ENCODE data around the gene GP1BB. TPM values are rescaled to one million over a fixed set of nuclear protein-coding genes. Genes with fewer than 3 reads are reported as not detected.

The GP1BB gene
- total RNA-seq, 1 experiment from 2014 or later: 3.6 TPM

DNA sequence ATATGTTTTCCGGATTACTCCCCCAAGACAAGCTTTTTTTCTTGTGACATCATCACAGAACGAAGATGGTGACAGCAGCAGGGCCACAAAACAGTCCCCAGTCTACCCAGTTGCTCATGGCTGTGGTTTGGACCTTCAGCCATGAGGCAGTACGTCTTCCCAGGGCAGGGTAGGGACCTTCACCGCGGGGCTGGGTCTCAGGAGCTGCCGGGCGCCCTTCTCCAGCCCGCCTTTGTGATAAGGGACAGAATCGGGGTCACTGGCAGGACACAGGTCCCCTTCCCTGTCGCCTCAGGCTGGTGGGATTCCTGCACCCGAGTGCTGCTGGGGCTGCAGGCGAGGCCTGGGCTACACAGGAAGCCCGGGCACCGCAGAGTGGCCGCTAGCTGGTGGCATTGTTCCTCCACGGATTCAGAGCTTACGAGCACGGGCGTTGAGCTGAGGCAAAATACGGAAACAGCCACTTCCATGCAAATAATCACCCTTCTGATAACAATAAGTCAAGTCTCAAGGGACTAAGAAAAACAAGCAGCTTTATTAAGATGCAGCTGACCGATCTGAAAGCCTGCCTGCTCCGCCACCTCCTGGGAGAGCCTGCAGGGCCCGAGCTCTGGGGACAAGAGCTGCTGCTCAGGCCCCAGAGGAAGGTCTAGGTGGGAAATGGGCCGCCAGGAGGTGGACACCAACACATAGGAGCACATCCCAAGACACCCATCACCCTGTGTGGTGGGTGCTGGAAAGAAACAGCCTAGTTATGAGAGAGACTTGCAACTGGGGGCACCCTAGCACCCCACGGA is 49.5 kb downstream of the GP1BB start:
- intact Hi-C loops (cut with micrococcal nuclease; ENCODE audit: unreplicated experiment): no loop called here
- no peaks in the 10 kb centered on the region for H3K9me3 ChIP-seq (ENCODE audit: control insufficient read depth, insufficient read depth, low read depth, low read length)
- TF ChIP-seq POLR2AphosphoS5 (IDR thresholded peaks at IDR 0.05; ENCODE audit: low read depth, low read length): peak; percentile 53
- no peak for TF ChIP-seq TCF7L2 (IDR thresholded peaks at IDR 0.05; ENCODE audit: low read depth, low read length)
- TF ChIP-seq SIN3A (IDR thresholded peaks at IDR 0.05; ENCODE audit: borderline replicate concordance, insufficient read depth, low read depth, low read length): no peak
- POLR2A ChIA-PET: no interaction called here
- BruUV-seq (replicated peaks): TSS peak; percentile 35
- H3K4me1 ChIP-seq (ENCODE audit: control insufficient read depth, insufficient read depth, low read length): peaks cover 3% of the 10 kb centered on the region; the same call in 1 of the 2 replicates
- no peaks in the 10 kb centered on the region for H3K27me3 ChIP-seq (ENCODE audit: control insufficient read depth, insufficient read depth, low read length)
- no peak overlapping the region for H3K27ac ChIP-seq (ENCODE audit: low read length)
- ATAC-seq: no peak
- no peaks in the 10 kb centered on the region for H3K36me3 ChIP-seq (ENCODE audit: control insufficient read depth, insufficient read depth, low read length)
- DNase-seq (ENCODE audit: low read depth, low spot score): no peak
- no peak overlapping the region for H3K4me3 ChIP-seq (ENCODE audit: low read depth in 2 of 2, low read length in 2 of 2)
- CTCF ChIA-PET: interaction anchor here (1.3 kb wide), 1 partner anchor 42 kb away, joined by 3 read pairs; no protein-coding TSS in a partner anchor
- in situ Hi-C loops (cut with HindIII; ENCODE audit: low pct_unique_long_range_greater_than_20kb, low sequenced_read_pairs): no loop called here

DNA sequence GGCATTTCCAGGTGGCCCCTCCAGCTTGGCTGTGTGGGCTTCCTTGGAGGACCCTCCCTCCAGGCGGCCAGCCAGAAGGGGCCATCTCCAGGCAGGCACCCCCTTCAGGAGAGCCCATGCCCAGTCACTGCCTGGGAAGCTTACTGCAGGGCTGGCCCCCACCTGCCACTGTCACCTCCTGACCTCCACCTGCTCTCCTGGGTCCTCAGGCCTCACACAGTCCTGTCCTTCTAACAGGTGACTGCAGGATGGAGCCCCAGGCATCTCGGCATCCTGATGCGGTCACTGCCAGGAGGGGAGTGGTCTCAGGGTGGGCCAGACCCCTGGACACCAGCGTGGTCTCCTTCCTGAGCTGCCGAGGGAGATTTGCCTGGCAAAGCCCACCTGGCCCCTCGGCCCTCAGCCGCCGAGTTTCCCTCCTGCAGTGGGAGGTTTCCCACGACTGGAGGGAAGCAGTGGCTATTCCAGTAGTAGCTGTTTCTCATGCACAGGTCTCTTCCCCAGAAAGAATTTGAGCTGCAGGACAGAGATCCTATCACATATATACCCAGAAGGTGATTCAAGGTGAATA is 50.2 kb downstream of the GP1BB start:
- CTCF ChIA-PET: interaction anchor here (0.6 to 1.3 kb wide), 2 partner anchors 43 to 711 kb away, joined by 3 to 4 read pairs; no protein-coding TSS in a partner anchor
- in situ Hi-C loops (cut with HindIII; ENCODE audit: low pct_unique_long_range_greater_than_20kb, low sequenced_read_pairs) (no loop called here), intact Hi-C loops (cut with micrococcal nuclease; ENCODE audit: unreplicated experiment) (no loop called here)
- POLR2A ChIA-PET: no interaction called here
- 0 out of 2 replicates have a peak, but pooled peaks cover 3% of the 10 kb centered on the region for H3K4me1 ChIP-seq (ENCODE audit: control insufficient read depth, insufficient read depth, low read length)
- H3K9me3 ChIP-seq (ENCODE audit: control insufficient read depth, insufficient read depth, low read depth, low read length): no peaks in the 10 kb centered on the region
- H3K36me3 ChIP-seq (ENCODE audit: control insufficient read depth, insufficient read depth, low read length): no peaks in the 10 kb centered on the region
- no peaks in the 10 kb centered on the region for H3K27me3 ChIP-seq (ENCODE audit: control insufficient read depth, insufficient read depth, low read length)
- no peak overlapping the region for H3K4me3 ChIP-seq (ENCODE audit: low read depth in 2 of 2, low read length in 2 of 2)
- DNase-seq (ENCODE audit: low read depth, low spot score) (no peak), ATAC-seq (no peak)
- BruUV-seq (replicated peaks): no TSS peak
- TF ChIP-seq, protein P1, sequence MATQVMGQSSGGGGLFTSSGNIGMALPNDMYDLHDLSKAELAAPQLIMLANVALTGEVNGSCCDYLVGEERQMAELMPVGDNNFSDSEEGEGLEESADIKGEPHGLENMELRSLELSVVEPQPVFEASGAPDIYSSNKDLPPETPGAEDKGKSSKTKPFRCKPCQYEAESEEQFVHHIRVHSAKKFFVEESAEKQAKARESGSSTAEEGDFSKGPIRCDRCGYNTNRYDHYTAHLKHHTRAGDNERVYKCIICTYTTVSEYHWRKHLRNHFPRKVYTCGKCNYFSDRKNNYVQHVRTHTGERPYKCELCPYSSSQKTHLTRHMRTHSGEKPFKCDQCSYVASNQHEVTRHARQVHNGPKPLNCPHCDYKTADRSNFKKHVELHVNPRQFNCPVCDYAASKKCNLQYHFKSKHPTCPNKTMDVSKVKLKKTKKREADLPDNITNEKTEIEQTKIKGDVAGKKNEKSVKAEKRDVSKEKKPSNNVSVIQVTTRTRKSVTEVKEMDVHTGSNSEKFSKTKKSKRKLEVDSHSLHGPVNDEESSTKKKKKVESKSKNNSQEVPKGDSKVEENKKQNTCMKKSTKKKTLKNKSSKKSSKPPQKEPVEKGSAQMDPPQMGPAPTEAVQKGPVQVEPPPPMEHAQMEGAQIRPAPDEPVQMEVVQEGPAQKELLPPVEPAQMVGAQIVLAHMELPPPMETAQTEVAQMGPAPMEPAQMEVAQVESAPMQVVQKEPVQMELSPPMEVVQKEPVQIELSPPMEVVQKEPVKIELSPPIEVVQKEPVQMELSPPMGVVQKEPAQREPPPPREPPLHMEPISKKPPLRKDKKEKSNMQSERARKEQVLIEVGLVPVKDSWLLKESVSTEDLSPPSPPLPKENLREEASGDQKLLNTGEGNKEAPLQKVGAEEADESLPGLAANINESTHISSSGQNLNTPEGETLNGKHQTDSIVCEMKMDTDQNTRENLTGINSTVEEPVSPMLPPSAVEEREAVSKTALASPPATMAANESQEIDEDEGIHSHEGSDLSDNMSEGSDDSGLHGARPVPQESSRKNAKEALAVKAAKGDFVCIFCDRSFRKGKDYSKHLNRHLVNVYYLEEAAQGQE (IDR thresholded peaks at IDR 0.05; ENCODE audit: insufficient read depth in 1 of 2, low read depth in 2 of 2, low read length in 1 of 2): no peak
- TF ChIP-seq SIN3A (IDR thresholded peaks at IDR 0.05; ENCODE audit: borderline replicate concordance, insufficient read depth, low read depth, low read length) (no peak), POLR2AphosphoS5 (IDR thresholded peaks at IDR 0.05; ENCODE audit: low read depth, low read length) (no peak), TCF7L2 (IDR thresholded peaks at IDR 0.05; ENCODE audit: low read depth, low read length) (no peak)
- TF ChIP-seq, protein P2, sequence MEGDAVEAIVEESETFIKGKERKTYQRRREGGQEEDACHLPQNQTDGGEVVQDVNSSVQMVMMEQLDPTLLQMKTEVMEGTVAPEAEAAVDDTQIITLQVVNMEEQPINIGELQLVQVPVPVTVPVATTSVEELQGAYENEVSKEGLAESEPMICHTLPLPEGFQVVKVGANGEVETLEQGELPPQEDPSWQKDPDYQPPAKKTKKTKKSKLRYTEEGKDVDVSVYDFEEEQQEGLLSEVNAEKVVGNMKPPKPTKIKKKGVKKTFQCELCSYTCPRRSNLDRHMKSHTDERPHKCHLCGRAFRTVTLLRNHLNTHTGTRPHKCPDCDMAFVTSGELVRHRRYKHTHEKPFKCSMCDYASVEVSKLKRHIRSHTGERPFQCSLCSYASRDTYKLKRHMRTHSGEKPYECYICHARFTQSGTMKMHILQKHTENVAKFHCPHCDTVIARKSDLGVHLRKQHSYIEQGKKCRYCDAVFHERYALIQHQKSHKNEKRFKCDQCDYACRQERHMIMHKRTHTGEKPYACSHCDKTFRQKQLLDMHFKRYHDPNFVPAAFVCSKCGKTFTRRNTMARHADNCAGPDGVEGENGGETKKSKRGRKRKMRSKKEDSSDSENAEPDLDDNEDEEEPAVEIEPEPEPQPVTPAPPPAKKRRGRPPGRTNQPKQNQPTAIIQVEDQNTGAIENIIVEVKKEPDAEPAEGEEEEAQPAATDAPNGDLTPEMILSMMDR (IDR thresholded peaks at IDR 0.05): no peak
- H3K27ac ChIP-seq (ENCODE audit: low read length): no peak overlapping the region

Other genes with a start within 250 kb of the GP1BB start
- 82.8 TPM for gene UFD1, start 244.3 kb upstream of the GP1BB start, total RNA-seq (2021; ENCODE audit: unreplicated experiment)
- 26.1 TPM for gene CDC45, start 243.6 kb upstream of the GP1BB start, total RNA-seq (2021; ENCODE audit: unreplicated experiment)
- 0.18 TPM for gene CLDN5, start 199.1 kb upstream of the GP1BB start, total RNA-seq (2021; ENCODE audit: unreplicated experiment)
- gene SEPTIN5, start 9.0 kb upstream of the GP1BB start, total RNA-seq (2021; ENCODE audit: unreplicated experiment): 17.2 TPM
- gene TBX1, start 37.2 kb downstream of the GP1BB start, total RNA-seq (2021; ENCODE audit: unreplicated experiment): 91.7 TPM
- gene GNB1L, start 131.3 kb downstream of the GP1BB start, total RNA-seq (2021; ENCODE audit: unreplicated experiment): 12.2 TPM
- gene RTL10, start 131.3 kb downstream of the GP1BB start, total RNA-seq (2021; ENCODE audit: unreplicated experiment): 26.7 TPM
- gene COMT, start 218.2 kb downstream of the GP1BB start, total RNA-seq (2021; ENCODE audit: unreplicated experiment): 108 TPM
- 29.5 TPM for gene TXNRD2, start 218.3 kb downstream of the GP1BB start, total RNA-seq (2021; ENCODE audit: unreplicated experiment)